Effector CD4-positive, alpha-beta T cell (primary cell): ENCODE measurements around the gene APOL6.
"Not testable (repeated sequence)": the region's sequence is repeated elsewhere in the genome, so short reads cannot be mapped to it uniquely, and the experiment has no call there.

ENCODE experiments used
- DNase-seq: peaks from one replicate; pipeline ENCODE4 v3.0.0-alpha.2; 2020

Gene APOL6

GRCh38 chr22:35681454-35682052 is 33.3 kb downstream of the APOL6 start:
- DNase-seq: no peak

- DNase-seq: no peak
Observed at GRCh38 chr22:35683560-35683959, 35.3 kb downstream of the APOL6 start.

- DNase-seq: no peak
Observed at GRCh38 chr22:35684270-35684700, 36.0 kb downstream of the APOL6 start.

- no peak for DNase-seq
Observed at GRCh38 chr22:35684732-35685131, 36.5 kb downstream of the APOL6 start.

- DNase-seq: no peak
Observed at GRCh38 chr22:35685731-35686130, 37.5 kb downstream of the APOL6 start.

- DNase-seq: no peak
Observed at GRCh38 chr22:35686298-35686697, 38.1 kb downstream of the APOL6 start.

GRCh38 chr22:35687461-35687860 is 39.2 kb downstream of the APOL6 start:
- no peak for DNase-seq

GRCh38 chr22:35688913-35689675 is 40.8 kb downstream of the APOL6 start:
- DNase-seq: no peak

- no peak for DNase-seq
Observed at GRCh38 chr22:35690001-35690400, 41.8 kb downstream of the APOL6 start.

- no peak for DNase-seq
Observed at GRCh38 chr22:35695202-35695601, 47.0 kb downstream of the APOL6 start.

- DNase-seq: no peak
Observed at GRCh38 chr22:35697142-35697541, 48.9 kb downstream of the APOL6 start.

- not testable (repeated sequence) for DNase-seq
Observed at GRCh38 chr22:35699852-35700251, 51.6 kb downstream of the APOL6 start.

- no peak for DNase-seq
Observed at GRCh38 chr22:35703861-35704584, 55.8 kb downstream of the APOL6 start.

GRCh38 chr22:35705141-35705540 is 56.9 kb downstream of the APOL6 start:
- DNase-seq: no peak

- DNase-seq: no peak
Observed at GRCh38 chr22:35708453-35708852, 60.2 kb downstream of the APOL6 start.

- DNase-seq: no peak
Observed at GRCh38 chr22:35708917-35709316, 60.7 kb downstream of the APOL6 start.

- DNase-seq: no peak
Observed at GRCh38 chr22:35711336-35711735, 63.1 kb downstream of the APOL6 start.

- DNase-seq: no peak
Observed at GRCh38 chr22:35712672-35713071, 64.4 kb downstream of the APOL6 start.

GRCh38 chr22:35717572-35717971 is 69.3 kb downstream of the APOL6 start, which contains the start of gene APOL5:
Gene APOL5 (plus strand): TSS chr22:35717872. CDS start chr22:35717872, 0 bp downstream.
- no peak for DNase-seq
